K562 (cell line): Measurements from ENCODE around the gene DYNLT4. TPM values are rescaled to one million over a fixed set of nuclear protein-coding genes. Genes with fewer than 3 reads are reported as not detected.
A peak's percentile ranks its signal among the peaks of the same experiment; 100 is the strongest.

Experiments used
- ATF3 ChIP-seq, 2 experiments: fragments of 450-650 bp in 1 of 2; sonication (generic) in 1 of 2; formaldehyde crosslinking in 1 of 2; IDR thresholded peaks in 1 of 2; conservative IDR thresholded peaks in 1 of 2; 2 replicates each; pipeline versions ENCODE4 v1.6.1 to v1.8.1; 2016 to 2023; ENCODE audit warnings: mild to moderate bottlenecking in 2 of 2, moderate library complexity in 2 of 2, inconsistent platforms in 1 of 2, missing genetic modification reagents in 1 of 2
- E2F1 ChIP-seq: sonication (generic); formaldehyde crosslinking; IDR thresholded peaks from 2 replicates; pipeline ENCODE4 v1.8.1; 2023; ENCODE audit warnings: mild to moderate bottlenecking, missing genetic modification reagents, moderate library complexity
- E2F4 ChIP-seq: sonication (generic); formaldehyde crosslinking; IDR thresholded peaks from 2 replicates; pipeline ENCODE4 v1.8.0; 2022; ENCODE audit warnings: mild to moderate bottlenecking, low read depth, missing genetic modification reagents
- HDAC6 ChIP-seq: IDR thresholded peaks from 2 replicates; pipeline ENCODE4 v1.6.1; 2012; ENCODE audit warnings: low read depth, mild to moderate bottlenecking, control low read depth, inconsistent platforms, low read length, moderate library complexity
- NCOR1 ChIP-seq: fragments of 450-650 bp; IDR thresholded peaks from 2 replicates; pipeline ENCODE4 v1.6.1; 2016; ENCODE audit warnings: mild to moderate bottlenecking, moderate library complexity
- RBM34 ChIP-seq: fragments of 200-400 bp; formaldehyde crosslinking; IDR thresholded peaks from 2 replicates; pipeline ENCODE4 v1.6.1; 2018; ENCODE audit warnings: low read length, borderline replicate concordance; ENCODE audit not compliant: insufficient read depth
- THRA ChIP-seq: fragments of 450-650 bp; IDR thresholded peaks from 2 replicates; pipeline ENCODE4 v1.6.1; 2017; ENCODE audit warnings: mild to moderate bottlenecking, moderate library complexity
- XRCC3 ChIP-seq: fragments of 450-650 bp; IDR thresholded peaks from 2 replicates; pipeline ENCODE4 v1.6.1; 2017; ENCODE audit warnings: mild to moderate bottlenecking, moderate library complexity
- ZNF12 ChIP-seq: sonication (generic); formaldehyde crosslinking; IDR thresholded peaks from 2 replicates; pipeline ENCODE4 v1.4.0; 2020; ENCODE audit warnings: mild to moderate bottlenecking, missing genetic modification reagents
- ZNF165 ChIP-seq: fragments of 250-450 bp; sonication (Bioruptor Pico); IDR thresholded peaks from 2 replicates; pipeline ENCODE4 v1.4.0; 2020; ENCODE audit warnings: borderline replicate concordance
- ZNF239 ChIP-seq: fragments of 250-450 bp; sonication (Bioruptor Pico); IDR thresholded peaks from 2 replicates; pipeline ENCODE4 v1.4.0; 2020; ENCODE audit warnings: mild to moderate bottlenecking
- ZNF584 ChIP-seq: fragments of 200-800 bp; sonication (Bioruptor generic); IDR thresholded peaks from 2 replicates; pipeline ENCODE4 v1.6.1; 2016; ENCODE audit warnings: low read depth, mild to moderate bottlenecking, missing genetic modification characterization, missing compliant biosample characterization
- polyA plus RNA-seq, 8 experiments: library from polyadenylated mRNA; depleted of rRNA in 4 of 8; stranded (reverse) in 5 of 8; unstranded in 3 of 8; fragments of >200 nt; fragmentation: Nextera tagmentation in 2 of 8; fragmentation: Illumina TruSeq in 1 of 8; extraction: Ambion mirVana in 2 of 8; extraction: Trizol in 1 of 8; gene quantifications; 2 replicates each; pipeline versions ENCODE4 v1.2.1 to v1.2.3, GENCODE V29; 2011 to 2014; ENCODE audit warnings: inconsistent platforms in 1 of 8, missing spikeins in 1 of 8
- total RNA-seq, 7 experiments: library from RNA; depleted of rRNA in 6 of 7; stranded (reverse); fragments of >200 nt in 6 of 7; fragmentation: Illumina TruSeq in 2 of 7; extraction: Trizol in 2 of 7; gene quantifications; 2 replicates each; pipeline versions ENCODE4 v1.2.1 to v1.2.3, GENCODE V29; 2011 to 2021; ENCODE audit warnings: low replicate concordance in 1 of 7
- TF ChIP-seq, protein P1 (sequence below): sonication (generic); formaldehyde crosslinking; IDR thresholded peaks from 2 replicates; pipeline ENCODE4 v1.8.1; 2023; ENCODE audit warnings: mild to moderate bottlenecking, missing genetic modification reagents
- TF ChIP-seq, protein P2 (sequence below), 2 experiments: IDR thresholded peaks; 2 replicates each; pipeline ENCODE4 v1.6.1; 2012; ENCODE audit warnings: improper control_type of control experiment in 2 of 2, low read depth in 2 of 2, low read length in 2 of 2, borderline replicate concordance in 1 of 2
- TF ChIP-seq, protein P3 (sequence below): fragments of 250-450 bp; sonication (Bioruptor Pico); IDR thresholded peaks from 2 replicates; pipeline ENCODE4 v1.9.0; 2021; ENCODE audit warnings: mild to moderate bottlenecking

Gene DYNLT4
- total and polyA plus RNA-seq, 9 of the 15 experiments (the other 6 are each of a cell fraction or from before 2014, with no cell fraction given) = 0.29 to 0.73 TPM; not detected in 7

- TF ChIP-seq ZNF12 (CRISPR knock-in tag) (no peak; the same call in 1 of the 2 replicates), RBM34 (no peak), ZNF584 (peak; percentile 83; the same call in 1 of the 2 replicates), THRA (no peak), NCOR1 (peak; percentile 72), ZNF165 (CRISPR knock-in tag) (no peak), ATF3 (IDR thresholded peaks at IDR 0.05) (no peak; the same call in 1 of the 2 replicates), ATF3 (CRISPR knock-in tag; conservative IDR thresholded peaks at IDR 0.05) (no peak), ZNF239 (CRISPR knock-in tag) (peak; percentile 42; the same call in 1 of the 2 replicates), HDAC6 (0 out of 2 replicates have a peak, but pooled peaks have one; percentile 53), E2F4 (CRISPR knock-in tag) (peak; percentile 11; the same call in 1 of the 2 replicates), E2F1 (CRISPR knock-in tag) (peak; percentile 83), XRCC3 (no peak)
- TF ChIP-seq, protein P1, sequence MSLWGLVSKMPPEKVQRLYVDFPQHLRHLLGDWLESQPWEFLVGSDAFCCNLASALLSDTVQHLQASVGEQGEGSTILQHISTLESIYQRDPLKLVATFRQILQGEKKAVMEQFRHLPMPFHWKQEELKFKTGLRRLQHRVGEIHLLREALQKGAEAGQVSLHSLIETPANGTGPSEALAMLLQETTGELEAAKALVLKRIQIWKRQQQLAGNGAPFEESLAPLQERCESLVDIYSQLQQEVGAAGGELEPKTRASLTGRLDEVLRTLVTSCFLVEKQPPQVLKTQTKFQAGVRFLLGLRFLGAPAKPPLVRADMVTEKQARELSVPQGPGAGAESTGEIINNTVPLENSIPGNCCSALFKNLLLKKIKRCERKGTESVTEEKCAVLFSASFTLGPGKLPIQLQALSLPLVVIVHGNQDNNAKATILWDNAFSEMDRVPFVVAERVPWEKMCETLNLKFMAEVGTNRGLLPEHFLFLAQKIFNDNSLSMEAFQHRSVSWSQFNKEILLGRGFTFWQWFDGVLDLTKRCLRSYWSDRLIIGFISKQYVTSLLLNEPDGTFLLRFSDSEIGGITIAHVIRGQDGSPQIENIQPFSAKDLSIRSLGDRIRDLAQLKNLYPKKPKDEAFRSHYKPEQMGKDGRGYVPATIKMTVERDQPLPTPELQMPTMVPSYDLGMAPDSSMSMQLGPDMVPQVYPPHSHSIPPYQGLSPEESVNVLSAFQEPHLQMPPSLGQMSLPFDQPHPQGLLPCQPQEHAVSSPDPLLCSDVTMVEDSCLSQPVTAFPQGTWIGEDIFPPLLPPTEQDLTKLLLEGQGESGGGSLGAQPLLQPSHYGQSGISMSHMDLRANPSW (CRISPR knock-in tag) = no peak; the same call in 1 of the 2 replicates
- TF ChIP-seq, protein P2, sequence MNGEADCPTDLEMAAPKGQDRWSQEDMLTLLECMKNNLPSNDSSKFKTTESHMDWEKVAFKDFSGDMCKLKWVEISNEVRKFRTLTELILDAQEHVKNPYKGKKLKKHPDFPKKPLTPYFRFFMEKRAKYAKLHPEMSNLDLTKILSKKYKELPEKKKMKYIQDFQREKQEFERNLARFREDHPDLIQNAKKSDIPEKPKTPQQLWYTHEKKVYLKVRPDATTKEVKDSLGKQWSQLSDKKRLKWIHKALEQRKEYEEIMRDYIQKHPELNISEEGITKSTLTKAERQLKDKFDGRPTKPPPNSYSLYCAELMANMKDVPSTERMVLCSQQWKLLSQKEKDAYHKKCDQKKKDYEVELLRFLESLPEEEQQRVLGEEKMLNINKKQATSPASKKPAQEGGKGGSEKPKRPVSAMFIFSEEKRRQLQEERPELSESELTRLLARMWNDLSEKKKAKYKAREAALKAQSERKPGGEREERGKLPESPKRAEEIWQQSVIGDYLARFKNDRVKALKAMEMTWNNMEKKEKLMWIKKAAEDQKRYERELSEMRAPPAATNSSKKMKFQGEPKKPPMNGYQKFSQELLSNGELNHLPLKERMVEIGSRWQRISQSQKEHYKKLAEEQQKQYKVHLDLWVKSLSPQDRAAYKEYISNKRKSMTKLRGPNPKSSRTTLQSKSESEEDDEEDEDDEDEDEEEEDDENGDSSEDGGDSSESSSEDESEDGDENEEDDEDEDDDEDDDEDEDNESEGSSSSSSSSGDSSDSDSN (IDR thresholded peaks at IDR 0.05; ENCODE audit: borderline replicate concordance in 1 of 2, low read depth in 2 of 2, low read length in 2 of 2) = no peak
- TF ChIP-seq, protein P3, sequence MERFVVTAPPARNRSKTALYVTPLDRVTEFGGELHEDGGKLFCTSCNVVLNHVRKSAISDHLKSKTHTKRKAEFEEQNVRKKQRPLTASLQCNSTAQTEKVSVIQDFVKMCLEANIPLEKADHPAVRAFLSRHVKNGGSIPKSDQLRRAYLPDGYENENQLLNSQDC (CRISPR knock-in tag) = no peak
Measured at GRCh38 chr1:44775078-44775929, 31.8 kb downstream of the DYNLT4 start, which contains the start of gene RPS8 (continued).
